PFSK-1 (cell line): ENCODE results near the gene PLPPR1.

ENCODE experiments used
- FOXP2 ChIP-seq: optimal IDR thresholded peaks from 2 replicates; pipeline ENCODE3; 2011; ENCODE audit warnings: borderline replicate concordance, control low read depth, inconsistent platforms; ENCODE audit not compliant: insufficient read depth; ENCODE audit errors: extremely low read length, extremely low read depth
- POLR2AphosphoS5 ChIP-seq: IDR thresholded peaks from 2 replicates; pipeline ENCODE4 v1.6.1; 2012; ENCODE audit warnings: low read depth, mild to moderate bottlenecking, control low read depth, low read length, moderate library complexity
- SIN3A ChIP-seq: IDR thresholded peaks from 2 replicates; pipeline ENCODE4 v1.6.1; 2012; ENCODE audit warnings: mild to moderate bottlenecking, low read length, moderate library complexity, borderline replicate concordance; ENCODE audit not compliant: insufficient read depth
- TAF1 ChIP-seq: IDR thresholded peaks from 2 replicates; pipeline ENCODE4 v1.6.1; 2012; ENCODE audit warnings: low read length, control low read depth, borderline replicate concordance; ENCODE audit not compliant: insufficient read depth
- TF ChIP-seq, protein P1 (sequence below), 2 experiments: IDR thresholded peaks; 2 replicates each; pipeline versions ENCODE4 v1.6.1 to v1.8.0; 2011 to 2012; ENCODE audit warnings: low read depth in 2 of 2, low read length in 2 of 2, control low read depth in 1 of 2, inconsistent platforms in 1 of 2, mild to moderate bottlenecking in 1 of 2, moderate library complexity in 1 of 2; ENCODE audit not compliant: insufficient read depth in 1 of 2

The PLPPR1 gene

GRCh38 chr9:101269591-101270283 is 241.2 kb downstream of the PLPPR1 start:
- no peak for TF ChIP-seq FOXP2
- TF ChIP-seq, protein P1, sequence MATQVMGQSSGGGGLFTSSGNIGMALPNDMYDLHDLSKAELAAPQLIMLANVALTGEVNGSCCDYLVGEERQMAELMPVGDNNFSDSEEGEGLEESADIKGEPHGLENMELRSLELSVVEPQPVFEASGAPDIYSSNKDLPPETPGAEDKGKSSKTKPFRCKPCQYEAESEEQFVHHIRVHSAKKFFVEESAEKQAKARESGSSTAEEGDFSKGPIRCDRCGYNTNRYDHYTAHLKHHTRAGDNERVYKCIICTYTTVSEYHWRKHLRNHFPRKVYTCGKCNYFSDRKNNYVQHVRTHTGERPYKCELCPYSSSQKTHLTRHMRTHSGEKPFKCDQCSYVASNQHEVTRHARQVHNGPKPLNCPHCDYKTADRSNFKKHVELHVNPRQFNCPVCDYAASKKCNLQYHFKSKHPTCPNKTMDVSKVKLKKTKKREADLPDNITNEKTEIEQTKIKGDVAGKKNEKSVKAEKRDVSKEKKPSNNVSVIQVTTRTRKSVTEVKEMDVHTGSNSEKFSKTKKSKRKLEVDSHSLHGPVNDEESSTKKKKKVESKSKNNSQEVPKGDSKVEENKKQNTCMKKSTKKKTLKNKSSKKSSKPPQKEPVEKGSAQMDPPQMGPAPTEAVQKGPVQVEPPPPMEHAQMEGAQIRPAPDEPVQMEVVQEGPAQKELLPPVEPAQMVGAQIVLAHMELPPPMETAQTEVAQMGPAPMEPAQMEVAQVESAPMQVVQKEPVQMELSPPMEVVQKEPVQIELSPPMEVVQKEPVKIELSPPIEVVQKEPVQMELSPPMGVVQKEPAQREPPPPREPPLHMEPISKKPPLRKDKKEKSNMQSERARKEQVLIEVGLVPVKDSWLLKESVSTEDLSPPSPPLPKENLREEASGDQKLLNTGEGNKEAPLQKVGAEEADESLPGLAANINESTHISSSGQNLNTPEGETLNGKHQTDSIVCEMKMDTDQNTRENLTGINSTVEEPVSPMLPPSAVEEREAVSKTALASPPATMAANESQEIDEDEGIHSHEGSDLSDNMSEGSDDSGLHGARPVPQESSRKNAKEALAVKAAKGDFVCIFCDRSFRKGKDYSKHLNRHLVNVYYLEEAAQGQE (IDR thresholded peaks at IDR 0.05; ENCODE audit: insufficient read depth in 1 of 2, low read depth in 2 of 2, low read length in 2 of 2): no peak
- TF ChIP-seq POLR2AphosphoS5: no peak
- TF ChIP-seq SIN3A: no peak
- TF ChIP-seq TAF1: no peak

DNA sequence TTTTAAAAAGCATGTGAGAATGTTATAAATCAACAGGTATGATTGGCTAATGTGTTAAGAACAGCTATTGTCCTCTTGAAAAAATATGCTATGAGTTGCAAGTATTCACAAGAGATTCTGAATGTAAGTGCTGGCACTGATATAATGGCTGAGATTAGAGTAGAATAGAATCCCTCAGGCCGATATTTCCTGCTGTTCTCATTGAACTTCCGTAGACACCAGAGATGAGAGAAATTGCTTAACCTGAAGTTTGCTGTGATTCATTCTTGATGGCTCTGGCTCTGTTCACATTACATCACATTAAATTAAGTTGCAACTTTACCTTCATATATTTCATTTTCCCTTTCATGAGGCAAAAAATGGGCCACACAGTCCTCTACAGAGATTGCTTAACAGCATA is 241.8 kb downstream of the PLPPR1 start:
- TF ChIP-seq TAF1: no peak
- no peak for TF ChIP-seq POLR2AphosphoS5
- TF ChIP-seq, protein P1 (IDR thresholded peaks at IDR 0.05; ENCODE audit: insufficient read depth in 1 of 2, low read depth in 2 of 2, low read length in 2 of 2): no peak
- TF ChIP-seq SIN3A: no peak
- no peak for TF ChIP-seq FOXP2

GRCh38 chr9:101271102-101271501 is 242.6 kb downstream of the PLPPR1 start:
- TF ChIP-seq POLR2AphosphoS5 (no peak), FOXP2 (no peak), TAF1 (no peak), SIN3A (no peak)
- TF ChIP-seq, protein P1 (IDR thresholded peaks at IDR 0.05; ENCODE audit: insufficient read depth in 1 of 2, low read depth in 2 of 2, low read length in 2 of 2): no peak

DNA sequence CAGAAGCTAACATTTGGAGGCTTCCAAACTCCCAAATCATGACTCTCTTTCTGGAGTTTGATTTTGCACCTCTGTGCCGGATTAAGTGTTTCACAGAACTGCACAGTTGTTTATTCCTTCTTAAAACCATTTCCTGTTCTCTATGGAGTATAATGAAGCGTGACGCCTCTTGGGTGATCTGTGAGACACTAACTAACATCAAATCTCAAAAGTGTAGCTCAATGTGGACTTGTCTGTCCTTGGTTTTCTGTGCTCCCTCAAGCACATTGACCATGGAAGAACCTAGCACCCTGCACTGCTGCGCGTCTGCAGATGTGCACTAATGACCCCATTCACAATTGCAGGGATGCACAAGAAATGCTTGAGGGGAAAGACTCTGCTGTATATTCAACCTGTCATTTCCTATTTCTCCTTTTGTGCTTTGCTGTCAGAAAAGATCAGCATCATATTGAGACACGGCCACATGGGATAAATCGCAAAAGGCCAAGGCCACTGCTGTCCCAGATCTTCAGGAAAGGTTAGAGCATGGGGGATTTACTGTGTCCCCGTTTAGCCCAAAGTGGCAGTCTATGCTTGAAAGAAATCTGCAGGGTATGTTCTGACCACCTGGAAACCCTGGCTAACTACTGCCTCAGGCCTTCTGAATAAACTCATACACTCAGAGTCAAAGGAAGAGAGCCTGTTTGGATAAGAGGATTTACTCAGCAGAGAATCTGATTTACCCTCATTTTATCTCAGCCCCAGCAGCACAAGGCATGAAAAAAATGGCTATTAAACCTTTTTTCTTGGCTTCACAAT is 246.6 kb downstream of the PLPPR1 start:
- TF ChIP-seq TAF1: no peak
- TF ChIP-seq SIN3A: no peak
- no peak for TF ChIP-seq POLR2AphosphoS5
- TF ChIP-seq, protein P1 (IDR thresholded peaks at IDR 0.05; ENCODE audit: insufficient read depth in 1 of 2, low read depth in 2 of 2, low read length in 2 of 2): no peak
- no peak for TF ChIP-seq FOXP2
